ENCODE results near the gene HORMAD2.

- no peak for TF ChIP-seq CTCF (conservative IDR thresholded peaks at IDR 0.05; ENCODE audit: low read depth, low read length)
- TF ChIP-seq EZH2 (IDR thresholded peaks at IDR 0.05; ENCODE audit: borderline replicate concordance, low read depth, low read length, poor library complexity, severe bottlenecking): no peak
These were observed 101.4 kb downstream of the HORMAD2 start for GRCh38 chr22:30181459-30182349.
